Ishikawa (cell line): ENCODE measurements around the gene MCF2L.

Source experiments
- CEBPB ChIP-seq: IDR thresholded peaks from 2 replicates; pipeline ENCODE4 v1.6.1; 2012
- CREB1 ChIP-seq: IDR thresholded peaks from 2 replicates; pipeline ENCODE4 v1.6.1; 2012; ENCODE audit warnings: low read depth
- EP300 ChIP-seq: IDR thresholded peaks from 2 replicates; pipeline ENCODE4 v1.6.1; 2012; ENCODE audit warnings: borderline replicate concordance
- FOXM1 ChIP-seq: IDR thresholded peaks from 2 replicates; pipeline ENCODE4 v1.6.1; 2012; ENCODE audit warnings: low read depth, borderline replicate concordance
- NFIC ChIP-seq: IDR thresholded peaks from 2 replicates; pipeline ENCODE4 v1.6.1; 2012
- RAD21 ChIP-seq: IDR thresholded peaks from 2 replicates; pipeline ENCODE4 v1.6.1; 2012; ENCODE audit warnings: low read depth
- TAF1 ChIP-seq: IDR thresholded peaks from 2 replicates; pipeline ENCODE4 v1.6.1; 2012; ENCODE audit warnings: low read depth, mild to moderate bottlenecking
- TCF12 ChIP-seq: IDR thresholded peaks from 2 replicates; pipeline ENCODE4 v1.6.1; 2012; ENCODE audit warnings: low read depth
- ZBTB7A ChIP-seq: IDR thresholded peaks from 2 replicates; pipeline ENCODE4 v1.6.1; 2012; ENCODE audit warnings: low read depth
- TF ChIP-seq, protein P1 (sequence below): IDR thresholded peaks from 2 replicates; pipeline ENCODE4 v1.6.1; 2012; ENCODE audit warnings: low read depth, mild to moderate bottlenecking

DNA sequence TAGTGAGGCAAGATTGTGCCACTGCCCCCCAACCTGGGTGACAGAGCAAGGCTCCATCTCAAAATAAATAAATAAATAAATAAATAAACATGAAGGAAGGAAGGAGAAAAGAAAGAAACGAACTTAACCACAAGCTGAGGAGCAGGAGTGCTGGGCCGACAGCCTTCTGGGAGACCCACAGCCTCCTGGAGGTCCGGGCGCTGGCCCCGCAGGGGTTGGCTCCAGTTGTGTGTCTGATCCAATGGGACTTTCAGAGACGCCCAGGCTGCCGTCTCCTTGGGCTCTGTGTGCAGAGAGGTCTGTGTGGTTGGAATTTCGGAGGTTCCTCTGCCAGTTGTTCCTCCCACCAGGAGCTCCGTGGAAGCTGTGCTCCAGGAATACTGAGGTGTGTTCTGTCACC is 36.0 kb upstream of the MCF2L start:
- TF ChIP-seq, protein P1, sequence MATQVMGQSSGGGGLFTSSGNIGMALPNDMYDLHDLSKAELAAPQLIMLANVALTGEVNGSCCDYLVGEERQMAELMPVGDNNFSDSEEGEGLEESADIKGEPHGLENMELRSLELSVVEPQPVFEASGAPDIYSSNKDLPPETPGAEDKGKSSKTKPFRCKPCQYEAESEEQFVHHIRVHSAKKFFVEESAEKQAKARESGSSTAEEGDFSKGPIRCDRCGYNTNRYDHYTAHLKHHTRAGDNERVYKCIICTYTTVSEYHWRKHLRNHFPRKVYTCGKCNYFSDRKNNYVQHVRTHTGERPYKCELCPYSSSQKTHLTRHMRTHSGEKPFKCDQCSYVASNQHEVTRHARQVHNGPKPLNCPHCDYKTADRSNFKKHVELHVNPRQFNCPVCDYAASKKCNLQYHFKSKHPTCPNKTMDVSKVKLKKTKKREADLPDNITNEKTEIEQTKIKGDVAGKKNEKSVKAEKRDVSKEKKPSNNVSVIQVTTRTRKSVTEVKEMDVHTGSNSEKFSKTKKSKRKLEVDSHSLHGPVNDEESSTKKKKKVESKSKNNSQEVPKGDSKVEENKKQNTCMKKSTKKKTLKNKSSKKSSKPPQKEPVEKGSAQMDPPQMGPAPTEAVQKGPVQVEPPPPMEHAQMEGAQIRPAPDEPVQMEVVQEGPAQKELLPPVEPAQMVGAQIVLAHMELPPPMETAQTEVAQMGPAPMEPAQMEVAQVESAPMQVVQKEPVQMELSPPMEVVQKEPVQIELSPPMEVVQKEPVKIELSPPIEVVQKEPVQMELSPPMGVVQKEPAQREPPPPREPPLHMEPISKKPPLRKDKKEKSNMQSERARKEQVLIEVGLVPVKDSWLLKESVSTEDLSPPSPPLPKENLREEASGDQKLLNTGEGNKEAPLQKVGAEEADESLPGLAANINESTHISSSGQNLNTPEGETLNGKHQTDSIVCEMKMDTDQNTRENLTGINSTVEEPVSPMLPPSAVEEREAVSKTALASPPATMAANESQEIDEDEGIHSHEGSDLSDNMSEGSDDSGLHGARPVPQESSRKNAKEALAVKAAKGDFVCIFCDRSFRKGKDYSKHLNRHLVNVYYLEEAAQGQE: no peak
- TF ChIP-seq TCF12 (no peak), CREB1 (no peak), RAD21 (no peak), CEBPB (no peak), EP300 (no peak), TAF1 (no peak), FOXM1 (no peak), NFIC (no peak), ZBTB7A (no peak)
